Prostate gland (tissue), 2 donors: Measurements from ENCODE around the gene ASS1. TPM values are rescaled to one million over a fixed set of nuclear protein-coding genes. Genes with fewer than 3 reads are reported as not detected.
A peak's percentile ranks its signal among the peaks of the same experiment; 100 is the strongest.

ENCODE experiments used
- DNase-seq: peaks from one replicate; pipeline ENCODE4 v3.0.0-alpha.2; 2019; ENCODE audit warnings: low spot score
- H3K27ac ChIP-seq, 2 donors: fragments of 200-600 bp; sonication (generic); 2 replicates each; pipeline ENCODE4 v1.5.1; 2017 to 2019
- H3K27me3 ChIP-seq: fragments of 200-600 bp; sonication (generic); replicated peaks from 2 replicates; pipeline ENCODE4 v1.5.1; 2019; ENCODE audit not compliant: insufficient read depth
- H3K36me3 ChIP-seq, 2 donors: fragments of 200-600 bp; sonication (generic); 1 replicate in 1 of 2; 2 replicates in 1 of 2; pipeline versions ENCODE4 v1.5.1 to v1.8.1; 2017 to 2019
- H3K4me1 ChIP-seq: fragments of 200-600 bp; sonication (generic); replicated peaks from 2 replicates; pipeline ENCODE4 v1.5.1; 2019
- H3K4me3 ChIP-seq, 2 donors: fragments of 200-600 bp; sonication (generic); 2 replicates each; pipeline ENCODE4 v1.5.1; 2017 to 2019
- H3K9me3 ChIP-seq: fragments of 200-600 bp; sonication (generic); 2 replicates; pipeline ENCODE4 v1.5.1; 2017
- CTCF ChIP-seq, 4 experiments: fragments of 200-600 bp in 2 of 4; fragments of 450-650 bp in 2 of 4; sonication (generic) in 2 of 4; IDR thresholded peaks; 1 replicate in 3 of 4; 2 replicates in 1 of 4; pipeline ENCODE4 v1.5.1; 2016 to 2019; ENCODE audit warnings: antibody characterized with exemption in 4 of 4, mild to moderate bottlenecking in 2 of 4, moderate library complexity in 2 of 4
- POLR2A ChIP-seq: fragments of 450-650 bp; IDR thresholded peaks from one replicate; pipeline ENCODE4 v1.6.1; 2016; ENCODE audit warnings: antibody characterized with exemption, mild to moderate bottlenecking
- POLR2AphosphoS5 ChIP-seq: sonication (generic); formaldehyde crosslinking; IDR thresholded peaks from one replicate; pipeline ENCODE4 v1.6.1; 2017; ENCODE audit warnings: antibody characterized with exemption
- WGBS: methylation state at CpG from one replicate; pipeline ENCODE4 v1.1.5; 2018; 5-methylcytosine and 5-hydroxymethylcytosine counted together
- intact Hi-C: fragments of 100-400 bp; cut with DNase I; formaldehyde crosslinking; loops from one replicate; pipeline ENCODE4 v1.14.2; 2022
- total RNA-seq, 2 donors: library from RNA; depleted of rRNA; stranded (reverse); fragments of >200 nt; gene quantifications; one replicate each; pipeline ENCODE4 v1.1.0, GENCODE V29; 2016

ASS1 gene
- total RNA-seq, 2 donors from 2014 or later, result 59.4 to 228 TPM

GRCh38 chr9:130498918-130499698 is 54.3 kb downstream of the ASS1 start:
- intact Hi-C loops, result no loop called here
- H3K27ac ChIP-seq, result no peak overlapping the region
- H3K9me3 ChIP-seq, result no peaks in the 10 kb centered on the region
- no peaks in the 10 kb centered on the region for H3K36me3 ChIP-seq
- DNase-seq, result no peak
- no peak overlapping the region for H3K4me3 ChIP-seq
- H3K4me1 ChIP-seq, result peaks cover 4% of the 10 kb centered on the region
- TF ChIP-seq POLR2A, result no peak
- TF ChIP-seq POLR2AphosphoS5, result no peak
- TF ChIP-seq CTCF (IDR thresholded peaks at IDR 0.05), result no peak
- H3K27me3 ChIP-seq, result no peaks in the 10 kb centered on the region
- 86% methylated on average over 9 of the region's 9 CpGs for WGBS

GRCh38 chr9:130499804-130500263 is 55.1 kb downstream of the ASS1 start:
- Histone ChIP-seq H3K36me3 (no peaks in the 10 kb centered on the region), H3K4me3 (no peak overlapping the region), H3K9me3 (no peaks in the 10 kb centered on the region), H3K27me3 (no peaks in the 10 kb centered on the region), H3K27ac (no peak overlapping the region), H3K4me1 (peaks cover 4% of the 10 kb centered on the region)
- 39% methylated on average over 7 of the region's 7 CpGs for WGBS
- TF ChIP-seq CTCF (IDR thresholded peaks at IDR 0.05), result no peak
- peak; percentile 45 for TF ChIP-seq POLR2AphosphoS5
- TF ChIP-seq POLR2A, result no peak
- intact Hi-C loops, result no loop called here
- peak; percentile 60 for DNase-seq

GRCh38 chr9:130500340-130501180 is 55.8 kb downstream of the ASS1 start:
- Histone ChIP-seq H3K36me3 (no peaks in the 10 kb centered on the region), H3K27me3 (no peaks in the 10 kb centered on the region), H3K27ac (no peak overlapping the region), H3K9me3 (no peaks in the 10 kb centered on the region), H3K4me3 (no peak overlapping the region), H3K4me1 (peaks cover 4% of the 10 kb centered on the region)
- WGBS, result 41% methylated on average over 12 of the region's 12 CpGs
- DNase-seq, result peak; percentile 16
- TF ChIP-seq POLR2A (no peak), CTCF (IDR thresholded peaks at IDR 0.05) (no peak)
- intact Hi-C loops, result no loop called here

- peaks cover 4% of the 10 kb centered on the region for H3K4me1 ChIP-seq
- no peak overlapping the region for H3K27ac ChIP-seq
- H3K4me3 ChIP-seq, result no peak overlapping the region
- no peaks in the 10 kb centered on the region for H3K36me3 ChIP-seq
- DNase-seq, result no peak
- TF ChIP-seq POLR2AphosphoS5, result no peak
- TF ChIP-seq POLR2A, result no peak
- no peak for TF ChIP-seq CTCF (IDR thresholded peaks at IDR 0.05)
- intact Hi-C loops, result no loop called here
- H3K27me3 ChIP-seq, result no peaks in the 10 kb centered on the region
- 94% methylated on average over 9 of the region's 9 CpGs for WGBS
- H3K9me3 ChIP-seq, result no peaks in the 10 kb centered on the region
These were observed 56.9 kb downstream of the ASS1 start for GRCh38 chr9:130501639-130502038.
